GM19328 (cell line): ENCODE data around the gene R3HDM1.
"Not testable (repeated sequence)": the region's sequence is repeated elsewhere in the genome, so short reads cannot be mapped to it uniquely, and the experiment has no call there.

Source experiments
- ATAC-seq: cut with Tn5 transposase; IDR thresholded peaks from one replicate; pipeline ENCODE4 v1.9.1; 2021; ENCODE audit warnings: mild to moderate bottlenecking, moderate library complexity; ENCODE audit not compliant: unreplicated experiment

Gene R3HDM1

GRCh38 chr2:135638825-135639224 lies 107.5 kb downstream of the R3HDM1 start:
- no peak for ATAC-seq

DNA sequence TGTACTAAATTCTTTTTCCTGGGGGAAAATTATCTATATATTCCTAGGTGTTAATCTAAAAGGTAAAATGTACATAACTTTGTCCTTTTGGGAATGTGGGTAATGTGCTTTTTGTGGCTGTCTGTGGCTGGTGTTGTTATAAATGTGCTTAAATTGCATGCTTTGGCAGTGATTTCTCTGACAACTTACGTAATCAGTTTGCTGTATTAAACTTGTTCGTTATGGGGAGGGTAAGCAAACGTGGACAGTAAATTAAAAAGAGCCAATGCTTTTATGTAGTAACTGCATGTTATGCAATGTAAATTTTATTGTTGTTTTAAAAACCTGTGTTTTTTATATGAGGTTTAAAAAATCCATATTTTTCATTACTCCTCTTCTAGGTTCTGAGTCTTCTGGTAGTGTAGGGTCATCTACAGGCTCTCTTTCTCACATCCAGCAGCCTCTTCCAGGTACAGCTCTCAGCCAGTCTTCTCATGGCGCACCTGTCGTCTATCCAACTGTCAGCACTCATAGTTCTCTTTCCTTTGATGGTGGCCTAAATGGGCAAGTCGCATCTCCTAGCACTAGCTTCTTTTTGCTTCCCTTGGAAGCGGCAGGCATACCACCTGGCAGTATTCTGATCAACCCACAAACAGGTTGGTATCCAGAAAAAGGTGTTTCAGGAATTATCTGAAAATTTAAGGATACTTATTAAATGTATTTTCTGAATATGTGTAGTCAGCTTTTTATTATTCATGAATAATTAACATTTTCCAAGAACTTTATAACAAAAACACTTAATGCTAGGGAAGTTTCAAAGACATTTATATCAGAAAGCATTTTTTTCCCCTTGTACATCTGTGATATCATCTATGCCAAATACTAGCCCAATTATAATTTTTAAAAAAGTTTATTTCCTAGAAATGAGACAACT lies 110.1 kb downstream of the R3HDM1 start:
- ATAC-seq, result no peak

DNA sequence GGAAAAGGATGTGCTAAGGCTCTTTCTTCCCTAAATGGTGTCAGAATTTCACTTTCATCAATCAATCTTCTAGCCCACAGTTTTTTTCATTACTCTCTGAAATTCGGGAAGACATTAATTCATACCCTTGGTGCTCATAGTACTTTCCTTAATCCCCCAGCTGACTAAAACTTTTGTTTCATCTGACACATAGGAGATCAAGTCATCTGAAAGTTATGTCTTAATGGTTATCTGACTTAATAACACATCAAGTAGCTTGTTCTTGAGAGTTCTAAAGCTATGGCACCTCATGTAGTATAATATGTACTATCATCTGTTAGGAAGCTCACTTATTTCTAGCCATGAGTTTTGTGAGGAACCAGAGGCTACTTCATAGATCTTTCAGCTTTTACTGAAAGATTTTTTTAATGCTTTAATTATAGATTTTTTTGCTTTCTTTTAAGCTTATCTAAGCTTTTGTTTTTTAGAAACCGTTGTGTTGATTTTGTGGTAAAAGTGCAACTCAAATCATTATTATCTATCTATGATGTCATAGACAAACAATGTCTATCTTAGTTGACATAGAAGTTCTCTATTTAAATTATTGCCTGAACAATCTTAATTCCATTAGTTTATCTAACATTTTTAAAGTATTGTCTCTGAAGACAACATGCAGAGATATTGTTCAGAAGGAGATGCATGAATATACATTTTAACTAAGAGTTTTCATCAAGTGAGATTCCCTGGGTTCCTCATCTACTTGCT lies 116.7 kb downstream of the R3HDM1 start:
- ATAC-seq, result no peak

DNA sequence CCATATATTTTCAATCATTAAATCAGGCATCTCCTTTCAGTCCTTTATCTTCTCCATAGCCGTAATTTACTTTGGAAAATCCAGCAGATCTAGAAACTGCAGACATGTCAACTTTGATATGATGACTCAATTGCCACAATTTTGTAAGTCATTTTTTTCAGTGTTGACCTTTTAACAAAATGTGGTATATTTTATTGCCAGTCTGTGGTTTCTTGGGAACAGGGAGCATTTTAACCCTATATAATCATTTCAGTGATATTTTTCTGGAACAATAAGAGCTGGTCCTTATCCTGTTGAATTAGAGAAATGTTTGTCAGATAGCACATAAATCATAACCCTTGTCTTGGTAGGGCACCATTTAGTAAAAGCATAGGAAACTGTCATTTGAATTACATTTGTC lies 119.4 kb downstream of the R3HDM1 start:
- ATAC-seq, result no peak

DNA sequence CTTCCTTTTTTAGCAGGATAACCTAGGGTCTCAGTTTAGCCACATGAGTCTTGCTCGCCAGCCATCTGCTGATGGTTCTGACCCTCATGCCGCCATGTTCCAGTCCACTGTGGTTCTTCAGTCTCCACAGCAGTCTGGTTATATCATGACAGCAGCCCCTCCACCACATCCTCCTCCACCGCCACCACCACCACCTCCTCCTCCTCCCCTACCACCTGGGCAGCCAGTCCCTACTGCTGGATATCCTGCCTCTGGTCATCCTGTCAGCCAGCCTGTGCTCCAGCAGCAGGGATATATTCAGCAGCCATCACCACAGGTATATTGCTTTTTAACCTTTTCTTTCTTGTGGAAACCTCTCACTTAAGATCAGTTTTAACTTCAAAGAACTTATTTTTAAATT lies 120.4 kb downstream of the R3HDM1 start:
- ATAC-seq, result no peak

DNA sequence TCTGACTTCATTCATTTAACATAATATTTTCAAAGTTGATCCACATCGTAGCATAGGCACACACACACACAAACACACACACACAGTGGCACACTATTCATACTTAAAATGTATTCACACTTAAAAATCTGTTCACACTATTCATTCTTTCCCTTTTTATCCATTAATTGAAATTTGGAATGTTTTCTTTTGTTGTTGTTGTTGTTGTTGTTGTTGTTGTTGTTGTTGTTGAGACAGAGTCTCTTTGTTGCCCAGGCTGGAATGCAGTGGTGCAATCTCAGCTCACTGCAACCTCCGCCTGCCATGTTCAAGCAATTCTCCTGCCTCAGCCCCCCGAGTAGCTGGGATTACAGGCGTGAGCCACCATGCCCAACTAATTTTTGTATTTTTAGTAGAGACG lies 123.0 kb downstream of the R3HDM1 start:
- ATAC-seq, result not testable (repeated sequence)

DNA sequence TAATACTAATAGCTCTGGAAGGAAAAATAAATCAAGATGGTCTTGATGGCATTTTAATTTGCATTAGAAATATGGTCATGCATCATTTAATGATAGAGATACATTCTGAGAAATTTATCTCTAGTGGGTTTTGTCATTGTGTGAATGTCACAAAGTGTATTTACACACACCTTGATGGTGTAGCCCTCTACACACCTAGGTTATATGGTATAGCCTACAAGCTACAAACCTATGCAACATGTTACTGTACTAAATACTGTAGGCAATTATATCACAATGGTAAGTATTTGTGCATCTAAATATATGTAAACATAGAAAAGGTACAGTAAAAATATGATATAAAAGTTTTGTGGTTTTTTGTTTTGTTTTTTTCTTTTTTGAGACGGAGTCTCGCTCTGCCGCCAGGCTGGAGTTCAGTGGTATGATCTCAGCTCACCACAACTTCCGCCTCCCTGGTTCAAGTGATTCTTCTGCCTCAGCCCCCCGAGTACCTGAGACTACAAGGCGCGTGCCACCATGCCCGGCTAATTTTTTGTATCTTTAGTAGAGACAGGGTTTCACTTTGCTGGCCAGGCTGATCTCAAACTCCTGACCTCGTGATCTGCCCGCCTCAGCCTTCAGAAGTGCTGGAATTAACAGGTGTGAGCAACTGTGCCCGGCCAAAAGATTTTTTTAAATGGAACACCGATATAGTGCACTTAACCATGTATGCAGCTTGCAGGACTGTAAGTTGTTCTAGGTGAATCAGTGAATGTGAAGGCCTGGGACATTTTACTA lies 126.7 kb downstream of the R3HDM1 start:
- ATAC-seq, result no peak

DNA sequence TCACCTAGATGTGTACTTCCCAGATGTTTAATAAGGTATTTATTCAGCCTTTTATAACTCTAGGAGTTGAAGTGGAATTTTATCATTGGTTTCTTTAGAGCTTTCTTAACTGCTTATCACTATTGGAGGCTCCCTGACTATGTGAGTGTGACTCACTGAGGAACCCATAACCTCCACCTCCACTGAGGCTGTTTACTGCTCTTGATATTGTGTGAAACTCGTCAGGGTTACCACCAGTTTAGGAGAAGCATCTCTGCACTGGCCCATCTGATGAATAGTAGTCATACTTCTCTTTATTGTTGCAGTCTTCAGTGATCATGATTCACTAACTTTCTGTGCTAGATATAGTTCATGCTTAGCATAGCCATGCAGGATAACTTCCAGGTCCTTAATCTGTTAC lies 130.8 kb downstream of the R3HDM1 start:
- ATAC-seq, result no peak

DNA sequence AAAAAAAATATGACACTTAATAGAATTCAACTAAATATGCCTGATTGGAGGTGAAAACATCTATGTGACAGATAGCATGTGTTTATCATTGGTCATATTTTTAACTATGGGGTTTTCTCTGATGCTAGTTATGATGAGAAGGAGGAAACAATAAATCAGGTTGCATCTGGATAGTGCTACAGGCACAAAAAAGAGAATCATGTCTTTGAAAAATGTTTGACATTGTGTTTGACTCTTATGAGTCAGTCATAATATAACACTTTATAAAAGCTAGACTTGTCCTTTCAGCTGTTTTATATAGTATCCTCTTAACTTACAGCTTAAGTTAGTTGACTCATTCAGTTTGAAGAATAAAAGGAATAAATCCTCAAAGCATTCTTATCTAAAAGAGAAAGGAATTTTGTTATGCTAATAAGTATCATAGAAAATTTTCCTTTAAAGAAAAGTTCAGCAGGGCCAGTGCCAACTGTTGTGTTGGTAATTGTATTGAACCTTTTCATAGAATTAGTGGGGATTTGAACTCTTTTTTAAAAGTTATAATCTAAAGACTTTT lies 131.9 kb downstream of the R3HDM1 start:
- ATAC-seq, result no peak

GRCh38 chr2:135664623-135665068 lies 133.4 kb downstream of the R3HDM1 start:
- peak; percentile 71 for ATAC-seq

GRCh38 chr2:135667045-135667444 lies 135.8 kb downstream of the R3HDM1 start:
- ATAC-seq, result no peak

GRCh38 chr2:135674453-135674852 lies 143.2 kb downstream of the R3HDM1 start:
- no peak for ATAC-seq

GRCh38 chr2:135676031-135676430 lies 144.7 kb downstream of the R3HDM1 start:
- no peak for ATAC-seq

DNA sequence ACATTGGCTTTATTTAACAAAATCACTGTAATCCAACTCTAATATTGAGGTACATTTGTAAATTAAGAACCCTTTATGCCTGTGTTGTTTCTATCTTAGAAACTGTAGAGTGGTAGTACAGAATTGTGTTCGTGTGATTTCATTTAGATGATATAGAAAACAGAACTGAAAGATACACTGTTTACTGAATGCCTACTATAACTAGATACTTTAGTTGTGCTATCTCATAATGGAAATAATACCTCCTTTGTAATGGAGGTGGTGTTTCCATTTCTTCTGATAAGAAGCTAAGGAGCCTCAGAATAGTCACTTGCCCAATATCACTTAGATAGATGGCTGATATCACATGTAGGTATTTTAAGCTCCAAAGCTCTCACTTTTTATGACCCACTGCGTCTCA lies 147.8 kb downstream of the R3HDM1 start:
- ATAC-seq, result no peak

DNA sequence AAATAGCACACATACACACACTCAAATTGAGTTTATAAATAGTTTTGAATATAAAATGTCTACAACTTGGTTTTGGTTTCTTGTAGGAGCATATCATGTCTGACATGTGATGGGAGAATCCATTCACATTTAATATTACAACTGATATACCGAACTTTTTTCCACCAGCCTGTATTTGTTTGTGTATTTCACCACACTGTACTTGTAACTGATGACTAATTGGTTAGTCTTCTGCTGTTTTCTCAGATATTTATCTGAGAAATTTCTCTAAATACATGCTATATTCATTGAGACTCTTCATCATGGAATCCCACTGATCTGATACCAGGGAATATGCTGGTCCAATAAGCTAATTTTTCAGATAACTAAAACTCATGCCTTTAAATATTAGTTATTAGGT lies 154.1 kb downstream of the R3HDM1 start:
- no peak for ATAC-seq

- ATAC-seq, result no peak
Observed at GRCh38 chr2:135688978-135689377, 157.7 kb downstream of the R3HDM1 start.

GRCh38 chr2:135689679-135690078 lies 158.4 kb downstream of the R3HDM1 start:
- no peak for ATAC-seq

- no peak for ATAC-seq
Observed at GRCh38 chr2:135694711-135695110, 163.4 kb downstream of the R3HDM1 start.

DNA sequence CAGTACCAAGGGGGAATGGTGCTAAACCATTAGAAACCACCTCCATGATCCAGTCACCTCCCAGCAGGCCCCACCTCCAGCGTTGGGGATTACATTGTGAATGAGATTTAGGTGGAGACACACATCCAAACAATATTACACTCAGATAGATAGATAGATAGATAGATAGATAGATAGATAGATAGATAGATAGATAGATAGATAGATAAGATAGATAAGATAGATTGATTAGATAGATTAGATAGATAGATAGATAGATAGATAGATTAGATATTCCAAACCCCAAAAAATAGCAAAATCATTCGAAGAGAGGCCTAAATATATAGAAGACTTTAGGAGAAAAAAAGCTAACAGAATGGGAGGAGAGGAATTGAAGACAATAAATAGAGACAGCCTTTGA lies 167.6 kb downstream of the R3HDM1 start:
- ATAC-seq, result no peak

DNA sequence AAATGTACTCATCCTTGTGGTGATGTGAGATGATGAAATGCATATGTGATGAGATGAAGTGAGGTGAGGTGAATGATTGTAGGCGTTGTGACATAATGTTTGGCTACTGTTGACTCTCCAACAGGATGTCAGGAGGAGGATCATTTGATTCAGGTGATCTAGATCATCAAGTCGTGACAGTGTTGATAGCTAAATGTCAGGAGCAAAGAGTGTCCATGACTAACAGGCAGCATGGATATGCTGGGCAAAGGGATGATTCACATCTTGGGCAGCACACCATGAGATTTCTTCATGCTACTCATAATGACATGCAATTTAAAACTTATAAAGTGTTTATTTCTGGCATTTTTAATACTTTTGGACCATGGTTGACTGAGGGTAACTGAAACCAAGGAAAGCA lies 170.2 kb downstream of the R3HDM1 start:
- no peak for ATAC-seq

GRCh38 chr2:135703300-135703699 lies 172.0 kb downstream of the R3HDM1 start:
- ATAC-seq, result no peak
